ENCODE results near the gene NANP. TPM values are rescaled to one million over a fixed set of nuclear protein-coding genes. Genes with fewer than 3 reads are reported as not detected.

The NANP gene
- total and polyA plus RNA-seq, 2 of the 13 experiments (the other 11 are each of a cell fraction or from before 2014, with no cell fraction given): 8.9 to 21.5 TPM

DNA sequence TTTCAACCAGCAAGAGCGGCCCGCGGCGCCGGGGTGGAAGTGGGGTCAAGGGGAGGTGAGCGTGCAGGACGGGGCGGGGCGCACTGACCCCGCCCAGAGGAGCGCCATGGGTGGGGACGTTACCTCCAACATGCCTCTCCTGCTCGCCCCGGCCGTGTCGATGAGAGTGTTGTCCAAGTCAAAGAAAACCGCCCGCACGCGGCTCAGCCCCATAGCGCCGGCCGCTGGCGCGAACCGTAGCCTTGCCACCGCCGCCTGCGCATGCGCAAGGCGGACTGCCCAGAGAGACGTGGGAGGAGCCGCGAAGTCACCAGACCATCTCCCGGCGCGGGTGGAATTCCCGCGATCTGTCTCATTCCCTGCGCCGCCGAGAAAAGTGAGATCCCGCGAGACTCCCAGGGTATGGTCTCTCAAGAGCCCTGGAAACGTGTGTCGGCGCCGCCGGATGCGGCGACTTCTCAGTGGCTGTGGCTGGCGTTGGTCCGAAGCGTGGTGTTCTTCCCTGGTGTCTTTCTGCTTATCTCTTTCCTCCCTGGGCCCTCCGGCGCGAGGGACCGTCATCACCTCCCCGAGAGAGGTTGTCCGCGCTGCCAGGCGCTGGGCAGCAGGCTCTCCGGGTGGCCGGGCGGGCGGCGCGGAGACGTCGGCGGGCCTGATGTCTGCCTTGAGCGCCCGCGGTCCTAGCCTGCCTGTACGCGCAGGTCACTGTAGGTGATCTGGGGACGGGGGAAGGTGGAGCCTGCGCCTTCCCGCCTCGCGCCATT lies at the start of gene NANP (continued):
- TF ChIP-seq SMARCE1 (IDR thresholded peaks at IDR 0.05; ENCODE audit: borderline replicate concordance): no peak
- TF ChIP-seq ZNF17 (CRISPR knock-in tag; IDR thresholded peaks at IDR 0.05): peak; percentile 98
- TF ChIP-seq, protein P1, sequence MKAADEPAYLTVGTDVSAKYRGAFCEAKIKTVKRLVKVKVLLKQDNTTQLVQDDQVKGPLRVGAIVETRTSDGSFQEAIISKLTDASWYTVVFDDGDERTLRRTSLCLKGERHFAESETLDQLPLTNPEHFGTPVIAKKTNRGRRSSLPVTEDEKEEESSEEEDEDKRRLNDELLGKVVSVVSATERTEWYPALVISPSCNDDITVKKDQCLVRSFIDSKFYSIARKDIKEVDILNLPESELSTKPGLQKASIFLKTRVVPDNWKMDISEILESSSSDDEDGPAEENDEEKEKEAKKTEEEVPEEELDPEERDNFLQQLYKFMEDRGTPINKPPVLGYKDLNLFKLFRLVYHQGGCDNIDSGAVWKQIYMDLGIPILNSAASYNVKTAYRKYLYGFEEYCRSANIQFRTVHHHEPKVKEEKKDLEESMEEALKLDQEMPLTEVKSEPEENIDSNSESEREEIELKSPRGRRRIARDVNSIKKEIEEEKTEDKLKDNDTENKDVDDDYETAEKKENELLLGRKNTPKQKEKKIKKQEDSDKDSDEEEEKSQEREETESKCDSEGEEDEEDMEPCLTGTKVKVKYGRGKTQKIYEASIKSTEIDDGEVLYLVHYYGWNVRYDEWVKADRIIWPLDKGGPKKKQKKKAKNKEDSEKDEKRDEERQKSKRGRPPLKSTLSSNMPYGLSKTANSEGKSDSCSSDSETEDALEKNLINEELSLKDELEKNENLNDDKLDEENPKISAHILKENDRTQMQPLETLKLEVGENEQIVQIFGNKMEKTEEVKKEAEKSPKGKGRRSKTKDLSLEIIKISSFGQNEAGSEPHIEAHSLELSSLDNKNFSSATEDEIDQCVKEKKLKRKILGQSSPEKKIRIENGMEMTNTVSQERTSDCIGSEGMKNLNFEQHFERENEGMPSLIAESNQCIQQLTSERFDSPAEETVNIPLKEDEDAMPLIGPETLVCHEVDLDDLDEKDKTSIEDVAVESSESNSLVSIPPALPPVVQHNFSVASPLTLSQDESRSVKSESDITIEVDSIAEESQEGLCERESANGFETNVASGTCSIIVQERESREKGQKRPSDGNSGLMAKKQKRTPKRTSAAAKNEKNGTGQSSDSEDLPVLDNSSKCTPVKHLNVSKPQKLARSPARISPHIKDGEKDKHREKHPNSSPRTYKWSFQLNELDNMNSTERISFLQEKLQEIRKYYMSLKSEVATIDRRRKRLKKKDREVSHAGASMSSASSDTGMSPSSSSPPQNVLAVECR (CRISPR knock-in tag; IDR thresholded peaks at IDR 0.05; ENCODE audit: borderline replicate concordance): peak; percentile 94
- TF ChIP-seq, protein P2, sequence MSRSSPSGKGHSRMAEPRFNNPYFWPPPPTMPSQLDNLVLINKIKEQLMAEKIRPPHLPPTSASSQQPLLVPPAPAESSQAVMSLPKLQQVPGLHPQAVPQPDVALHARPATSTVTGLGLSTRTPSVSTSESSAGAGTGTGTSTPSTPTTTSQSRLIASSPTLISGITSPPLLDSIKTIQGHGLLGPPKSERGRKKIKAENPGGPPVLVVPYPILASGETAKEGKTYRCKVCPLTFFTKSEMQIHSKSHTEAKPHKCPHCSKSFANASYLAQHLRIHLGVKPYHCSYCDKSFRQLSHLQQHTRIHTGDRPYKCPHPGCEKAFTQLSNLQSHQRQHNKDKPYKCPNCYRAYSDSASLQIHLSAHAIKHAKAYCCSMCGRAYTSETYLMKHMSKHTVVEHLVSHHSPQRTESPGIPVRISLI (CRISPR knock-in tag; IDR thresholded peaks at IDR 0.05; ENCODE audit: borderline replicate concordance): no peak; the same call in 1 of the 2 replicates
- TF ChIP-seq, protein P3, sequence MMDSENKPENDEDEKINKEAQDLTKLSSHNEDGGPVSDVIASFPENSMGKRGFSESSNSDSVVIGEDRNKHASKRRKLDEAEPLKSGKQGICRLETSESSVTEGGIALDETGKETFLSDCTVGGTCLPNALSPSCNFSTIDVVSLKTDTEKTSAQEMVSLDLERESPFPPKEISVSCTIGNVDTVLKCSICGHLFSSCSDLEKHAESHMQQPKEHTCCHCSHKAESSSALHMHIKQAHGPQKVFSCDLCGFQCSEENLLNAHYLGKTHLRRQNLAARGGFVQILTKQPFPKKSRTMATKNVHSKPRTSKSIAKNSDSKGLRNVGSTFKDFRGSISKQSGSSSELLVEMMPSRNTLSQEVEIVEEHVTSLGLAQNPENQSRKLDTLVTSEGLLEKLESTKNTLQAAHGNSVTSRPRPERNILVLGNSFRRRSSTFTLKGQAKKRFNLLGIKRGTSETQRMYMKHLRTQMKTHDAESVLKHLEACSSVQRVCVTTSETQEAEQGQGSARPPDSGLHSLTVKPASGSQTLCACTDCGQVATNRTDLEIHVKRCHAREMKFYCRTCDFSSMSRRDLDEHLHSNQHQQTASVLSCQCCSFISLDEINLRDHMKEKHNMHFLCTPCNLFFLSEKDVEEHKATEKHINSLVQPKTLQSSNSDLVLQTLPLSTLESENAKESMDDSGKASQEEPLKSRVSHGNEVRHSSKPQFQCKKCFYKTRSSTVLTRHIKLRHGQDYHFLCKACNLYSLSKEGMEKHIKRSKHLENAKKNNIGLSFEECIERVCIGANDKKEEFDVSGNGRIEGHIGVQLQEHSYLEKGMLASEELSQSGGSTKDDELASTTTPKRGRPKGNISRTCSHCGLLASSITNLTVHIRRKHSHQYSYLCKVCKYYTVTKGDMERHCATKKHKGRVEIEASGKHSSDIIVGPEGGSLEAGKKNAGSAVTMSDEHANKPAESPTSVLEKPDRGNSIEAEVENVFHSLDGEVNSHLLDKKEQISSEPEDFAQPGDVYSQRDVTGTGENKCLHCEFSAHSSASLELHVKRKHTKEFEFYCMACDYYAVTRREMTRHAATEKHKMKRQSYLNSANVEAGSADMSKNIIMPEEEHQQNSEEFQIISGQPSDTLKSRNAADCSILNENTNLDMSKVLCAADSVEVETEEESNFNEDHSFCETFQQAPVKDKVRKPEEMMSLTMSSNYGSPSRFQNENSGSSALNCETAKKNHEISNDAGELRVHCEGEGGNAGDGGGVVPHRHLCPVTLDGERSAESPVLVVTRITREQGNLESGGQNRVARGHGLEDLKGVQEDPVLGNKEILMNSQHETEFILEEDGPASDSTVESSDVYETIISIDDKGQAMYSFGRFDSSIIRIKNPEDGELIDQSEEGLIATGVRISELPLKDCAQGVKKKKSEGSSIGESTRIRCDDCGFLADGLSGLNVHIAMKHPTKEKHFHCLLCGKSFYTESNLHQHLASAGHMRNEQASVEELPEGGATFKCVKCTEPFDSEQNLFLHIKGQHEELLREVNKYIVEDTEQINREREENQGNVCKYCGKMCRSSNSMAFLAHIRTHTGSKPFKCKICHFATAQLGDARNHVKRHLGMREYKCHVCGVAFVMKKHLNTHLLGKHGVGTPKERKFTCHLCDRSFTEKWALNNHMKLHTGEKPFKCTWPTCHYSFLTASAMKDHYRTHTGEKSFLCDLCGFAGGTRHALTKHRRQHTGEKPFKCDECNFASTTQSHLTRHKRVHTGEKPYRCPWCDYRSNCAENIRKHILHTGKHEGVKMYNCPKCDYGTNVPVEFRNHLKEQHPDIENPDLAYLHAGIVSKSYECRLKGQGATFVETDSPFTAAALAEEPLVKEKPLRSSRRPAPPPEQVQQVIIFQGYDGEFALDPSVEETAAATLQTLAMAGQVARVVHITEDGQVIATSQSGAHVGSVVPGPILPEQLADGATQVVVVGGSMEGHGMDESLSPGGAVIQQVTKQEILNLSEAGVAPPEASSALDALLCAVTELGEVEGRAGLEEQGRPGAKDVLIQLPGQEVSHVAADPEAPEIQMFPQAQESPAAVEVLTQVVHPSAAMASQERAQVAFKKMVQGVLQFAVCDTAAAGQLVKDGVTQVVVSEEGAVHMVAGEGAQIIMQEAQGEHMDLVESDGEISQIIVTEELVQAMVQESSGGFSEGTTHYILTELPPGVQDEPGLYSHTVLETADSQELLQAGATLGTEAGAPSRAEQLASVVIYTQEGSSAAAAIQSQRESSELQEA (CRISPR knock-in tag; IDR thresholded peaks at IDR 0.05; ENCODE audit: not compliant biosample characterization): peak; percentile 99
- peak; percentile 85 for TF ChIP-seq ELF4 (CRISPR knock-in tag; IDR thresholded peaks at IDR 0.05; ENCODE audit: borderline replicate concordance)
- no peak; the same call in 1 of the 2 replicates for TF ChIP-seq SRF (IDR thresholded peaks at IDR 0.05; ENCODE audit: low read depth, low read length)

Data from HepG2 (cell line).